HK-2 (cell line): ENCODE measurements around the gene SLC39A5.
"Not testable (repeated sequence)": the region's sequence is repeated elsewhere in the genome, so short reads cannot be mapped to it uniquely, and the experiment has no call there.

Source experiments
- DNase-seq: peaks from one replicate; pipeline ENCODE4 v3.0.0-alpha.2; 2018; ENCODE audit not compliant: unreplicated experiment

Gene SLC39A5

GRCh38 chr12:56229916-56230431, at the start of gene SLC39A5:
TSS of gene SLC39A5 (plus strand) at chr12:56230051. CDS start at chr12:56231275, 1,224 bp downstream.
- no peak for DNase-seq

GRCh38 chr12:56186957-56187356, 42.9 kb upstream of the SLC39A5 start:
- DNase-seq: no peak

GRCh38 chr12:56188131-56188777, 41.6 kb upstream of the SLC39A5 start:
- DNase-seq: no peak

- DNase-seq: peak; percentile 17
Measured at GRCh38 chr12:56188778-56189098, 41.1 kb upstream of the SLC39A5 start.

GRCh38 chr12:56189099-56189917, 40.5 kb upstream of the SLC39A5 start, which contains the start of gene SMARCC2:
TSS of gene SMARCC2 (minus strand) at chr12:56189483. CDS start at chr12:56189461, 22 bp downstream.
- DNase-seq: peak; percentile 90

GRCh38 chr12:56189918-56190694, 39.7 kb upstream of the SLC39A5 start:
- peak; percentile 99 for DNase-seq

- no peak for DNase-seq
Measured at GRCh38 chr12:56190695-56191155, 39.1 kb upstream of the SLC39A5 start.

- no peak for DNase-seq
Measured at GRCh38 chr12:56192582-56192981, 37.3 kb upstream of the SLC39A5 start.

GRCh38 chr12:56193025-56193578, 36.7 kb upstream of the SLC39A5 start:
- DNase-seq: peak; percentile 53

GRCh38 chr12:56196818-56197550, 32.9 kb upstream of the SLC39A5 start:
- DNase-seq: not testable (repeated sequence)

- no peak for DNase-seq
Measured at GRCh38 chr12:56197921-56198635, 31.8 kb upstream of the SLC39A5 start.

GRCh38 chr12:56198836-56199235, 31.0 kb upstream of the SLC39A5 start:
- no peak for DNase-seq

- DNase-seq: no peak
Measured at GRCh38 chr12:56202366-56202765, 27.5 kb upstream of the SLC39A5 start.

GRCh38 chr12:56202838-56203237, 27.0 kb upstream of the SLC39A5 start:
- DNase-seq: no peak

GRCh38 chr12:56204275-56204674, 25.6 kb upstream of the SLC39A5 start:
- DNase-seq: no peak

GRCh38 chr12:56205445-56205844, 24.4 kb upstream of the SLC39A5 start:
- no peak for DNase-seq

- peak; percentile 24 for DNase-seq
Measured at GRCh38 chr12:56206452-56207166, 23.2 kb upstream of the SLC39A5 start.

GRCh38 chr12:56208006-56208405, 21.8 kb upstream of the SLC39A5 start:
- DNase-seq: no peak

GRCh38 chr12:56212361-56212760, 17.5 kb upstream of the SLC39A5 start:
- no peak for DNase-seq

GRCh38 chr12:56213878-56214277, 16.0 kb upstream of the SLC39A5 start:
- no peak for DNase-seq
